HG03469 (cell line): ENCODE results near the gene UBAC1.
"Not testable (repeated sequence)": the region's sequence is repeated elsewhere in the genome, so short reads cannot be mapped to it uniquely, and the experiment has no call there.

Experiments
- ATAC-seq: cut with Tn5 transposase; IDR thresholded peaks from one replicate; pipeline ENCODE4 v1.9.1; 2021; ENCODE audit warnings: mild to moderate bottlenecking, moderate library complexity, moderate number of reproducible peaks; ENCODE audit not compliant: unreplicated experiment

UBAC1 gene

GRCh38 chr9:135924628-135925338 is 36.4 kb downstream of the UBAC1 start:
- ATAC-seq, result no peak

- no peak for ATAC-seq
These were observed 37.7 kb downstream of the UBAC1 start for GRCh38 chr9:135923508-135923907.

GRCh38 chr9:135921749-135922310 is 39.3 kb downstream of the UBAC1 start:
- ATAC-seq, result no peak

GRCh38 chr9:135920973-135921585 is 40.1 kb downstream of the UBAC1 start:
- ATAC-seq, result no peak

GRCh38 chr9:135920256-135920930 is 40.8 kb downstream of the UBAC1 start:
- ATAC-seq, result no peak

- no peak for ATAC-seq
These were observed 41.8 kb downstream of the UBAC1 start for GRCh38 chr9:135919318-135919890.

- ATAC-seq, result not testable (repeated sequence)
These were observed 44.9 kb downstream of the UBAC1 start for GRCh38 chr9:135916227-135916626.

GRCh38 chr9:135914921-135915320 is 46.3 kb downstream of the UBAC1 start:
- ATAC-seq, result no peak

GRCh38 chr9:135911233-135911632 is 49.9 kb downstream of the UBAC1 start:
- not testable (repeated sequence) for ATAC-seq

- no peak for ATAC-seq
These were observed 50.4 kb downstream of the UBAC1 start for GRCh38 chr9:135910757-135911156.

- ATAC-seq, result no peak
These were observed 51.0 kb downstream of the UBAC1 start for GRCh38 chr9:135910216-135910615.

- no peak for ATAC-seq
These were observed 51.8 kb downstream of the UBAC1 start for GRCh38 chr9:135909371-135909770.

GRCh38 chr9:135908754-135909204 is 52.4 kb downstream of the UBAC1 start:
- ATAC-seq, result no peak

GRCh38 chr9:135908093-135908753 is 53.0 kb downstream of the UBAC1 start:
- no peak for ATAC-seq

GRCh38 chr9:135907431-135908092 is 53.6 kb downstream of the UBAC1 start, which contains the start of gene CAMSAP1:
Gene CAMSAP1, minus strand, starts transcription at chr9:135907546. Its CDS starts 387 bp downstream, at chr9:135907159.
- no peak for ATAC-seq

- ATAC-seq, result no peak
These were observed 54.2 kb downstream of the UBAC1 start for GRCh38 chr9:135907006-135907430.

GRCh38 chr9:135906291-135907005 is 54.7 kb downstream of the UBAC1 start:
- ATAC-seq, result no peak

GRCh38 chr9:135905380-135906258 is 55.6 kb downstream of the UBAC1 start:
- no peak for ATAC-seq
